NCI-H187 treated with DMSO at 0.1 percent for 48 hours (cell line): ENCODE results near the gene PPM1B.
"Not testable (repeated sequence)": the region's sequence is repeated elsewhere in the genome, so short reads cannot be mapped to it uniquely, and the experiment has no call there.

ENCODE experiments used
- DNase-seq: peaks from one replicate; lab custom pipeline; 2025; lab: John Stamatoyannopoulos, UW

PPM1B gene

GRCh38 chr2:44168681-44169154 is at the start of gene PPM1B:
TSS of gene PPM1B (plus strand) at chr2:44168875. CDS start at chr2:44201200, 32,325 bp downstream.
- no peak for DNase-seq

GRCh38 chr2:44119878-44120277 is 48.8 kb upstream of the PPM1B start:
- DNase-seq: no peak

GRCh38 chr2:44120428-44120827 is 48.2 kb upstream of the PPM1B start:
- DNase-seq: no peak

GRCh38 chr2:44121899-44122298 is 46.8 kb upstream of the PPM1B start:
- DNase-seq: no peak

- DNase-seq: no peak
Measured at GRCh38 chr2:44124500-44124899, 44.2 kb upstream of the PPM1B start.

- DNase-seq: no peak
Measured at GRCh38 chr2:44126106-44126797, 42.4 kb upstream of the PPM1B start.

GRCh38 chr2:44130441-44130840 is 38.2 kb upstream of the PPM1B start:
- no peak for DNase-seq

- DNase-seq: no peak
Measured at GRCh38 chr2:44131177-44131576, 37.5 kb upstream of the PPM1B start.

- not testable (repeated sequence) for DNase-seq
Measured at GRCh38 chr2:44133602-44134001, 35.1 kb upstream of the PPM1B start.

GRCh38 chr2:44134848-44135247 is 33.8 kb upstream of the PPM1B start:
- no peak for DNase-seq

GRCh38 chr2:44135296-44135695 is 33.4 kb upstream of the PPM1B start:
- DNase-seq: no peak

- no peak for DNase-seq
Measured at GRCh38 chr2:44135771-44136170, 32.9 kb upstream of the PPM1B start.

GRCh38 chr2:44136252-44136651 is 32.4 kb upstream of the PPM1B start:
- DNase-seq: no peak

- no peak for DNase-seq
Measured at GRCh38 chr2:44137048-44137447, 31.6 kb upstream of the PPM1B start.

- DNase-seq: no peak
Measured at GRCh38 chr2:44137872-44138551, 30.7 kb upstream of the PPM1B start.

- DNase-seq: no peak
Measured at GRCh38 chr2:44139741-44140140, 28.9 kb upstream of the PPM1B start.

- DNase-seq: no peak
Measured at GRCh38 chr2:44142306-44142705, 26.4 kb upstream of the PPM1B start.

- no peak for DNase-seq
Measured at GRCh38 chr2:44143701-44144100, 25.0 kb upstream of the PPM1B start.

GRCh38 chr2:44148999-44149398 is 19.7 kb upstream of the PPM1B start:
- no peak for DNase-seq

- no peak for DNase-seq
Measured at GRCh38 chr2:44150473-44150872, 18.2 kb upstream of the PPM1B start.

- no peak for DNase-seq
Measured at GRCh38 chr2:44152865-44153669, 15.6 kb upstream of the PPM1B start.

GRCh38 chr2:44155666-44156446 is 12.8 kb upstream of the PPM1B start:
- no peak for DNase-seq
